GM23338 (cell line): ENCODE results near the gene XAB2.

Experiments
- CREB1 ChIP-seq: fragments of 250-450 bp; sonication (Bioruptor Pico); IDR thresholded peaks from 2 replicates; pipeline ENCODE4 v1.5.0; 2020; ENCODE audit warnings: low read depth, mild to moderate bottlenecking, moderate library complexity
- EZH2 ChIP-seq: fragments of 200-600 bp; sonication (generic); IDR thresholded peaks from one replicate; pipeline ENCODE4 v1.8.0; 2017; ENCODE audit warnings: antibody characterized with exemption, mild to moderate bottlenecking, low read depth; ENCODE audit not compliant: unreplicated experiment
- EZH2phosphoT487 ChIP-seq: fragments of 200-600 bp; sonication (generic); IDR thresholded peaks from one replicate; pipeline ENCODE4 v1.8.1; 2018; ENCODE audit warnings: antibody characterized with exemption; ENCODE audit not compliant: unreplicated experiment
- JUNB ChIP-seq: IDR thresholded peaks from one replicate; pipeline ENCODE4 v1.6.1; 2016; ENCODE audit warnings: antibody characterized with exemption; ENCODE audit not compliant: unreplicated experiment
- NANOG ChIP-seq: IDR thresholded peaks from 2 replicates; pipeline ENCODE4 v1.6.1; 2016; ENCODE audit warnings: antibody characterized with exemption, borderline replicate concordance
- POLR2AphosphoS5 ChIP-seq: IDR thresholded peaks from 2 replicates; pipeline ENCODE4 v1.6.1; 2016; ENCODE audit warnings: antibody characterized with exemption, low read depth
- STAT1 ChIP-seq: IDR thresholded peaks from one replicate; pipeline ENCODE4 v1.6.1; 2016; ENCODE audit warnings: antibody characterized with exemption; ENCODE audit not compliant: unreplicated experiment
- ZNF114 ChIP-seq: fragments of 250-450 bp; sonication (Bioruptor Pico); IDR thresholded peaks from 2 replicates; pipeline ENCODE4 v1.5.0; 2020; ENCODE audit warnings: mild to moderate bottlenecking, moderate library complexity
- ZNF331 ChIP-seq: fragments of 250-450 bp; sonication (Bioruptor Pico); IDR thresholded peaks from 2 replicates; pipeline ENCODE4 v1.5.0; 2020; ENCODE audit warnings: low read depth, mild to moderate bottlenecking, moderate library complexity
- TF ChIP-seq, protein P1 (sequence below): IDR thresholded peaks from one replicate; pipeline ENCODE4 v1.6.1; 2018; ENCODE audit warnings: antibody characterized with exemption; ENCODE audit not compliant: unreplicated experiment
- TF ChIP-seq, protein P2 (sequence below), 2 experiments: fragments of 200-600 bp in 1 of 2; sonication (generic) in 1 of 2; conservative IDR thresholded peaks; 2 replicates each; pipeline versions ENCODE4 v1.5.1 to v1.6.1; 2016 to 2017; ENCODE audit warnings: antibody characterized with exemption in 2 of 2, low read depth in 2 of 2, mild to moderate bottlenecking in 2 of 2, moderate library complexity in 1 of 2
- TF ChIP-seq, protein P3 (sequence below): IDR thresholded peaks from 2 replicates; pipeline ENCODE4 v1.6.1; 2016; ENCODE audit warnings: antibody characterized with exemption

DNA sequence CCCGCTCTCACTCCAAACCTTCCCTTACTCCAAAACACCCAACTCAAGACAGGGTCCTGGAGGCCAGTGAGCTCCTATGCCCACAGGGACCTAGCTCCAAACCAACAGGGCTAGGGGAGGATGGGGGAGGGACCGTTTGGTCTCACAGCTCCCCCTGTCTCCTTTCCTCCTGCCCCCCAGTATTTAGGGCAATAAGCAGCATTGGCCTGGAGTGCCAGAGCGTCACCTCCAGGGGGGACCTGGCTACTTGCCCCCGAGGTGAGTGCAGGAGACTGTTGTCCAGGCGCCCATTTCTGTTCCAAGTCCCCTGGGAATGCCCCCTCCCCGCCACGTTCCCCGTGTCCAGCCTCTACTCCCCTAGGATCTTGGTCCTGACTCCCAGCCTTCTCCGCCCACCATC lies 40.3 kb upstream of the XAB2 start:
- TF ChIP-seq, protein P1, sequence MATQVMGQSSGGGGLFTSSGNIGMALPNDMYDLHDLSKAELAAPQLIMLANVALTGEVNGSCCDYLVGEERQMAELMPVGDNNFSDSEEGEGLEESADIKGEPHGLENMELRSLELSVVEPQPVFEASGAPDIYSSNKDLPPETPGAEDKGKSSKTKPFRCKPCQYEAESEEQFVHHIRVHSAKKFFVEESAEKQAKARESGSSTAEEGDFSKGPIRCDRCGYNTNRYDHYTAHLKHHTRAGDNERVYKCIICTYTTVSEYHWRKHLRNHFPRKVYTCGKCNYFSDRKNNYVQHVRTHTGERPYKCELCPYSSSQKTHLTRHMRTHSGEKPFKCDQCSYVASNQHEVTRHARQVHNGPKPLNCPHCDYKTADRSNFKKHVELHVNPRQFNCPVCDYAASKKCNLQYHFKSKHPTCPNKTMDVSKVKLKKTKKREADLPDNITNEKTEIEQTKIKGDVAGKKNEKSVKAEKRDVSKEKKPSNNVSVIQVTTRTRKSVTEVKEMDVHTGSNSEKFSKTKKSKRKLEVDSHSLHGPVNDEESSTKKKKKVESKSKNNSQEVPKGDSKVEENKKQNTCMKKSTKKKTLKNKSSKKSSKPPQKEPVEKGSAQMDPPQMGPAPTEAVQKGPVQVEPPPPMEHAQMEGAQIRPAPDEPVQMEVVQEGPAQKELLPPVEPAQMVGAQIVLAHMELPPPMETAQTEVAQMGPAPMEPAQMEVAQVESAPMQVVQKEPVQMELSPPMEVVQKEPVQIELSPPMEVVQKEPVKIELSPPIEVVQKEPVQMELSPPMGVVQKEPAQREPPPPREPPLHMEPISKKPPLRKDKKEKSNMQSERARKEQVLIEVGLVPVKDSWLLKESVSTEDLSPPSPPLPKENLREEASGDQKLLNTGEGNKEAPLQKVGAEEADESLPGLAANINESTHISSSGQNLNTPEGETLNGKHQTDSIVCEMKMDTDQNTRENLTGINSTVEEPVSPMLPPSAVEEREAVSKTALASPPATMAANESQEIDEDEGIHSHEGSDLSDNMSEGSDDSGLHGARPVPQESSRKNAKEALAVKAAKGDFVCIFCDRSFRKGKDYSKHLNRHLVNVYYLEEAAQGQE, result no peak
- TF ChIP-seq, protein P2, sequence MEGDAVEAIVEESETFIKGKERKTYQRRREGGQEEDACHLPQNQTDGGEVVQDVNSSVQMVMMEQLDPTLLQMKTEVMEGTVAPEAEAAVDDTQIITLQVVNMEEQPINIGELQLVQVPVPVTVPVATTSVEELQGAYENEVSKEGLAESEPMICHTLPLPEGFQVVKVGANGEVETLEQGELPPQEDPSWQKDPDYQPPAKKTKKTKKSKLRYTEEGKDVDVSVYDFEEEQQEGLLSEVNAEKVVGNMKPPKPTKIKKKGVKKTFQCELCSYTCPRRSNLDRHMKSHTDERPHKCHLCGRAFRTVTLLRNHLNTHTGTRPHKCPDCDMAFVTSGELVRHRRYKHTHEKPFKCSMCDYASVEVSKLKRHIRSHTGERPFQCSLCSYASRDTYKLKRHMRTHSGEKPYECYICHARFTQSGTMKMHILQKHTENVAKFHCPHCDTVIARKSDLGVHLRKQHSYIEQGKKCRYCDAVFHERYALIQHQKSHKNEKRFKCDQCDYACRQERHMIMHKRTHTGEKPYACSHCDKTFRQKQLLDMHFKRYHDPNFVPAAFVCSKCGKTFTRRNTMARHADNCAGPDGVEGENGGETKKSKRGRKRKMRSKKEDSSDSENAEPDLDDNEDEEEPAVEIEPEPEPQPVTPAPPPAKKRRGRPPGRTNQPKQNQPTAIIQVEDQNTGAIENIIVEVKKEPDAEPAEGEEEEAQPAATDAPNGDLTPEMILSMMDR (conservative IDR thresholded peaks at IDR 0.05; ENCODE audit: low read depth in 2 of 2), result peak in 1 of 2 experiments; percentile 6; a peak in 1 of 4 replicates
- TF ChIP-seq EZH2phosphoT487 (no peak), EZH2 (no peak), POLR2AphosphoS5 (no peak), JUNB (no peak), CREB1 (CRISPR knock-in tag) (no peak), STAT1 (no peak), ZNF114 (CRISPR knock-in tag) (no peak), ZNF331 (CRISPR knock-in tag) (no peak), NANOG (no peak)
- TF ChIP-seq, protein P3, sequence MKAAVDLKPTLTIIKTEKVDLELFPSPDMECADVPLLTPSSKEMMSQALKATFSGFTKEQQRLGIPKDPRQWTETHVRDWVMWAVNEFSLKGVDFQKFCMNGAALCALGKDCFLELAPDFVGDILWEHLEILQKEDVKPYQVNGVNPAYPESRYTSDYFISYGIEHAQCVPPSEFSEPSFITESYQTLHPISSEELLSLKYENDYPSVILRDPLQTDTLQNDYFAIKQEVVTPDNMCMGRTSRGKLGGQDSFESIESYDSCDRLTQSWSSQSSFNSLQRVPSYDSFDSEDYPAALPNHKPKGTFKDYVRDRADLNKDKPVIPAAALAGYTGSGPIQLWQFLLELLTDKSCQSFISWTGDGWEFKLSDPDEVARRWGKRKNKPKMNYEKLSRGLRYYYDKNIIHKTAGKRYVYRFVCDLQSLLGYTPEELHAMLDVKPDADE, result no peak
